Gastrocnemius medialis (tissue), 4 donors: ENCODE measurements around the gene ALCAM.

Experiments
- POLR2A ChIP-seq, 2 donors: fragments of 450-650 bp; IDR thresholded peaks; one replicate each; pipeline ENCODE4 v1.6.1; 2017; ENCODE audit warnings: antibody characterized with exemption in 2 of 2, mild to moderate bottlenecking in 2 of 2, moderate library complexity in 2 of 2
- TF ChIP-seq, protein P1 (sequence below), 5 experiments: fragments of 450-650 bp in 3 of 5; fragments of 200-600 bp in 2 of 5; sonication (generic) in 2 of 5; IDR thresholded peaks in 4 of 5; conservative IDR thresholded peaks in 1 of 5; 1 replicate in 4 of 5; 2 replicates in 1 of 5; pipeline ENCODE4 v1.5.1; 2016 to 2019; ENCODE audit warnings: antibody characterized with exemption in 5 of 5, mild to moderate bottlenecking in 3 of 5, moderate library complexity in 3 of 5

DNA sequence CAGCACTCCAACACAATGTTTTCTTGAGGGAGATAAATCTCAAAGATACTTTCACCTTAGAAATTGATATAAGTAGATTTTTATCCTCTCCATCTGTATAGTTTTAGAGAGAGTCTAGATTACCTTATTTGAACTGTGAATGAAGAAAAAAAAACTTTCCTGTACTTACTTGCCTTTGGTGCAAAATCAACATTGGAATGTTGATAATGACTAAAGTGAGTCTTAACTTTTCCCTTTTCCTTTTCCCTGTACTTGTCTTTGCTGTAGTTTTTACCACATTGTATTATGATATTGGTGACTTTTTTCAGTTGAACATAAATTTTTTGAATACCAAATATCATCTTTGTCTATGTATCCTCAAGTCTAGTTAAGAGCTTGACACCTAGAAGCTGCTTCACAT lies 6.7 kb downstream of the ALCAM start:
- TF ChIP-seq POLR2A (IDR thresholded peaks at IDR 0.05) = no peak
- TF ChIP-seq, protein P1, sequence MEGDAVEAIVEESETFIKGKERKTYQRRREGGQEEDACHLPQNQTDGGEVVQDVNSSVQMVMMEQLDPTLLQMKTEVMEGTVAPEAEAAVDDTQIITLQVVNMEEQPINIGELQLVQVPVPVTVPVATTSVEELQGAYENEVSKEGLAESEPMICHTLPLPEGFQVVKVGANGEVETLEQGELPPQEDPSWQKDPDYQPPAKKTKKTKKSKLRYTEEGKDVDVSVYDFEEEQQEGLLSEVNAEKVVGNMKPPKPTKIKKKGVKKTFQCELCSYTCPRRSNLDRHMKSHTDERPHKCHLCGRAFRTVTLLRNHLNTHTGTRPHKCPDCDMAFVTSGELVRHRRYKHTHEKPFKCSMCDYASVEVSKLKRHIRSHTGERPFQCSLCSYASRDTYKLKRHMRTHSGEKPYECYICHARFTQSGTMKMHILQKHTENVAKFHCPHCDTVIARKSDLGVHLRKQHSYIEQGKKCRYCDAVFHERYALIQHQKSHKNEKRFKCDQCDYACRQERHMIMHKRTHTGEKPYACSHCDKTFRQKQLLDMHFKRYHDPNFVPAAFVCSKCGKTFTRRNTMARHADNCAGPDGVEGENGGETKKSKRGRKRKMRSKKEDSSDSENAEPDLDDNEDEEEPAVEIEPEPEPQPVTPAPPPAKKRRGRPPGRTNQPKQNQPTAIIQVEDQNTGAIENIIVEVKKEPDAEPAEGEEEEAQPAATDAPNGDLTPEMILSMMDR (IDR thresholded peaks at IDR 0.05 in 4 of 5, conservative IDR thresholded peaks at IDR 0.05 in 1 of 5) = no peak
